ENCODE data around the gene SFN.
A peak's percentile ranks its signal among the peaks of the same experiment; 100 is the strongest.

GRCh38 chr1:26862781-26863684 lies at the start of gene SFN:
- TF ChIP-seq CTCF (IDR thresholded peaks at IDR 0.05) (peak; percentile 52), USF2 (CRISPR knock-in tag; IDR thresholded peaks at IDR 0.05) (no peak; the same call in 1 of the 2 replicates), ZNF396 (CRISPR knock-in tag; IDR thresholded peaks at IDR 0.05; ENCODE audit: borderline replicate concordance) (no peak), USF1 (CRISPR knock-in tag; IDR thresholded peaks at IDR 0.05) (peak; percentile 54; the same call in 1 of the 2 replicates), GRHL2 (CRISPR knock-in tag; IDR thresholded peaks at IDR 0.05; ENCODE audit: insufficient replicate concordance, severe bottlenecking) (no peak), ZBTB43 (CRISPR knock-in tag; IDR thresholded peaks at IDR 0.05) (no peak), TP53 (CRISPR knock-in tag; IDR thresholded peaks at IDR 0.05) (no peak), FOXJ3 (CRISPR knock-in tag; IDR thresholded peaks at IDR 0.05; ENCODE audit: borderline replicate concordance) (no peak)

All from WTC11 (cell line).